HFFc6 (cell line): Measurements from ENCODE around the gene CHMP6. TPM values are rescaled to one million over a fixed set of nuclear protein-coding genes. Genes with fewer than 3 reads are reported as not detected.

Experiments
- DNase-seq: peaks from one replicate; pipeline ENCODE4 v3.0.0-alpha.2; 2018
- H3K27ac Mint-ChIP-seq: 2 replicates; pipeline ENCODE4 v1.8.0; 2020; ENCODE audit warnings: mild to moderate bottlenecking, mixed read lengths
- H3K27me3 Mint-ChIP-seq: 2 replicates; pipeline ENCODE4 v1.8.0; 2021; ENCODE audit warnings: mild to moderate bottlenecking, moderate library complexity, mixed read lengths; ENCODE audit not compliant: insufficient read depth
- H3K36me3 Mint-ChIP-seq: 2 replicates; pipeline ENCODE4 v1.8.0; 2021; ENCODE audit warnings: low read depth, mixed read lengths
- H3K4me1 Mint-ChIP-seq: 2 replicates; pipeline ENCODE4 v1.8.0; 2020; ENCODE audit warnings: low read depth, mixed read lengths
- H3K4me3 Mint-ChIP-seq: 2 replicates; pipeline ENCODE4 v1.8.0; 2020; ENCODE audit warnings: mild to moderate bottlenecking, moderate library complexity, mixed read lengths
- H3K9me3 Mint-ChIP-seq: 2 replicates; pipeline ENCODE4 v1.8.0; 2020; ENCODE audit warnings: mild to moderate bottlenecking, mixed read lengths
- total RNA-seq, 6 experiments: library from RNA; stranded (reverse); fragmentation: NEBNext Ultra II Directional; extraction: Animal tissue kit (Norgen Biotek cat#: 25700); gene quantifications; 2 replicates in 1 of 6; 3 replicates in 5 of 6; pipeline ENCODE4 v1.2.3, GENCODE V29; 2021
- TF ChIP-seq, protein P1 (sequence below): fragments of 200-600 bp; sonication (generic); IDR thresholded peaks from 2 replicates; pipeline ENCODE4 v1.5.0; 2021; ENCODE audit warnings: antibody characterized with exemption, mild to moderate bottlenecking

The CHMP6 gene
- total RNA-seq, 6 experiments from 2014 or later, result 27.6 to 38.5 (median 31.5) TPM

DNA sequence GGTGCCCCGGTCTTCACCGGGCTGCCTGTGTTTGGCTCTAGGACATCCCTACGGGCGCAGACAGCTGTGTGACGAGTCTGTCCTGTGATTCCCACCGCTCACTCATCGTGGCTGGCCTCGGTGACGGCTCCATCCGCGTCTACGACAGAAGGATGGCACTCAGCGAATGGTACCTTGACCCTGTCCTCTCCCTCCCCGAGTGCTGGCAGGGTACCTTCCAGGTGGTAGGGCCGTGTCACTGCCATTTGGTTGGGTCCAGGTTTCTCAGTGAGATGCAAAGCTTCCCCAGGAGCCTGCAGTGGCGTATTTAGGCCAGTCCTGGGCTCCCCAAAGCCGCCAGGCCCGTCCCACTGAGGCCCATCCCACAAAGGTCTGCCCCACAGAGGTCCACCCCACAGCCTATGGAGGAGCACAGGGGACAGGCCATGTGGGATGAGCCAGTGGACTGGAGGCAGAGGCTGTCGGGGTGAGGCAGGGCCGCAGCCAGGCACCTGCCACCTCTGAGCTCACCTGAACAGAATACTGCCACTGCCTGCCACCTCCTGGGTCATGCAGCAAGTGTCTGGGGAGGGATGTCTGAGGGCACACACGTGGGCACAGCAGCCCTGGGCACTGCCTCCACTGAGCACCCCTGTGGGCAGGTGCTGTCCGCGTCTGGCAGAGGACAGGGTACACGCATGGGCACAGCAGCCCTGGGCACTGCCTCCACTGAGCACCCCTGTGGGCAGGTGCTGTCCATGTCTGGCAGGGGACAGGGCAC lies 31.4 kb upstream of the CHMP6 start:
- H3K27me3 Mint-ChIP-seq, result peaks cover 4% of the 10 kb centered on the region
- no peak for DNase-seq
- H3K36me3 Mint-ChIP-seq, result peaks cover 1% of the 10 kb centered on the region
- H3K9me3 Mint-ChIP-seq, result no peaks in the 10 kb centered on the region
- no peak overlapping the region for H3K27ac Mint-ChIP-seq
- TF ChIP-seq, protein P1, sequence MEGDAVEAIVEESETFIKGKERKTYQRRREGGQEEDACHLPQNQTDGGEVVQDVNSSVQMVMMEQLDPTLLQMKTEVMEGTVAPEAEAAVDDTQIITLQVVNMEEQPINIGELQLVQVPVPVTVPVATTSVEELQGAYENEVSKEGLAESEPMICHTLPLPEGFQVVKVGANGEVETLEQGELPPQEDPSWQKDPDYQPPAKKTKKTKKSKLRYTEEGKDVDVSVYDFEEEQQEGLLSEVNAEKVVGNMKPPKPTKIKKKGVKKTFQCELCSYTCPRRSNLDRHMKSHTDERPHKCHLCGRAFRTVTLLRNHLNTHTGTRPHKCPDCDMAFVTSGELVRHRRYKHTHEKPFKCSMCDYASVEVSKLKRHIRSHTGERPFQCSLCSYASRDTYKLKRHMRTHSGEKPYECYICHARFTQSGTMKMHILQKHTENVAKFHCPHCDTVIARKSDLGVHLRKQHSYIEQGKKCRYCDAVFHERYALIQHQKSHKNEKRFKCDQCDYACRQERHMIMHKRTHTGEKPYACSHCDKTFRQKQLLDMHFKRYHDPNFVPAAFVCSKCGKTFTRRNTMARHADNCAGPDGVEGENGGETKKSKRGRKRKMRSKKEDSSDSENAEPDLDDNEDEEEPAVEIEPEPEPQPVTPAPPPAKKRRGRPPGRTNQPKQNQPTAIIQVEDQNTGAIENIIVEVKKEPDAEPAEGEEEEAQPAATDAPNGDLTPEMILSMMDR, result no peak
- H3K4me3 Mint-ChIP-seq, result no peak overlapping the region
- peaks cover 9% of the 10 kb centered on the region for H3K4me1 Mint-ChIP-seq

DNA sequence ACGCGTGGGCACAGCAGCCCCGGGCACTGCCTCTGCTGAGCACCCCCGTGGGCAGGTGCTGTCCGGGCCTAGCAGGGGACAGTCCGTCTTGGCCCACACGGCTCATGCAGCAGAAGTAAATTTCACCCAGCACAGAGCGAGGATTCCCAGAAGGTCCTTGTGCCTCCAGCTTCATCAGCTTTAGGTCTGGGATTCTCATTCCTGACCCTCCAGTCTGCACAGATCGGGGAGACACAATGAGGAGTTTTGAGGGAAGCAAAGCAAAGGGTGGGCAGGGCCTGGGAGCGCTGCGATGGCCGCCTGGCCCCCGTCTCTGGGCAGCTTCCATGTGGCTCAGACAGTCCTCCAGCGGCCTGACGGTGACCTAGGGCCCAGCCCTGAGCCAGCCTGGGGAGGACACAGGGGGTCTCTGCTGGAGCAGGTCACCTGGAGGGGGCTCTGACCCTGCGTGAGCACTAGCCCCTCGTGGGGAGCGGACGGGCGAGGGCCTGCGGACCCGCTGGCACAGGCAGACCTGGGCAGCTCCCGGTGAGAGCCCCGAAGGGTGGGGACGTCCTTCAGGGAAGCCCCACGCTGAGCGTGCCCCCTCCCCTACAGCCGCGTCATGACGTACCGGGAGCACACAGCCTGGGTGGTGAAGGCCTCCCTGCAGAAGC lies 30.7 kb upstream of the CHMP6 start:
- no peak overlapping the region for H3K4me3 Mint-ChIP-seq
- H3K4me1 Mint-ChIP-seq, result peaks cover 9% of the 10 kb centered on the region
- TF ChIP-seq, protein P1, result no peak
- no peak overlapping the region for H3K27ac Mint-ChIP-seq
- H3K9me3 Mint-ChIP-seq, result no peaks in the 10 kb centered on the region
- peaks cover 9% of the 10 kb centered on the region for H3K36me3 Mint-ChIP-seq
- peaks cover 2% of the 10 kb centered on the region for H3K27me3 Mint-ChIP-seq
- DNase-seq, result no peak

- no peak overlapping the region for H3K4me3 Mint-ChIP-seq
- H3K27me3 Mint-ChIP-seq, result peaks cover 2% of the 10 kb centered on the region
- H3K4me1 Mint-ChIP-seq, result peaks cover 9% of the 10 kb centered on the region
- H3K36me3 Mint-ChIP-seq, result peaks cover 13% of the 10 kb centered on the region
- DNase-seq, result no peak
- H3K27ac Mint-ChIP-seq, result no peak overlapping the region
- no peaks in the 10 kb centered on the region for H3K9me3 Mint-ChIP-seq
- TF ChIP-seq, protein P1, result peak; percentile 34; the same call in 1 of the 2 replicates
These were observed 29.9 kb upstream of the CHMP6 start for GRCh38 chr17:80961541-80962330.

DNA sequence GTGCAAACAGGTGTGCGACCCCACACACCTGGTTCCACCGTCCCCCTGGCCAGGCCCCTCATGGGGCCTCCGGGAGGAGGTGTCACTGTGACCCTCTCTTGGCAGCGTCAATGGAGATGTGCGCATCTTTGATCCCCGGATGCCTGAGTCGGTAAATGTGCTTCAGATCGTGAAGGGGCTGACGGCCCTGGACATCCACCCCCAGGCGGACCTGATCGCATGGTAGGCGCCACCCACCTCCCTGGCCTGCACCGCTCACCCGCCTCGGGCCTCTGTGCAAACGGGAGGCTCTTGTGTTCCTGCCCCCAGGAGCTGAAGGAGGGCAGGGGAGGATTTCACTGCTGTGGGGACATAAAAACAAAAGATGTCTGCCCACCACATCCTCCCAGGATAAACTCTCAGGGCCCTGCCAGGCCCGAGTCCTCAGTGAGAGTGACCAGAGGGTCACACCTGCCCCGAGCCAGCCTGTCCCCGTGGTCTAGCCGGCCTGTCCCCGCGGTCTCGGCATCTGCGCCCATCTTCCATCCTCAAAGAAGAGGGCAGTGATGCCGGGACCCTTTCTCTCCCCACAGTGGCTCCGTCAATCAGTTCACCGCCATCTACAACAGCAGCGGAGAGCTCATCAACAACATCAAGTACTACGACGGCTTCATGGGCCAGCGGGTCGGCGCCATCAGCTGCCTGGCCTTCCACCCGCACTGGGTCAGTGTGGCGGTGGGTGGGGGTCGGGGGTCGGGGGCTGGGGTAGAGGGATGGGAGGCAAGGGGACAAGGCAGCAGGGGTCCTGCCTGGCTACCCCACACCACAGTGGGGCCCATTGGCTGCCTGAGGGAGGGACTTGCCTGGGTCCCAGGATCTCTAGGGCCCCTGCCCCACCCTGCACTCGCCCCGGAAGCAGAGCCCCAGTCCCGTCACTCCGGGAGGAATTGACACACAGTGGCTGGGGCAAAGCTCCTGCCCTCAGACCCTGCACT lies 29.0 kb upstream of the CHMP6 start:
- Mint-ChIP-seq H3K36me3 (peaks cover 15% of the 10 kb centered on the region), H3K4me1 (peaks cover 9% of the 10 kb centered on the region), H3K4me3 (no peak overlapping the region), H3K27me3 (peaks cover 2% of the 10 kb centered on the region), H3K27ac (no peak overlapping the region), H3K9me3 (no peaks in the 10 kb centered on the region)
- no peak for DNase-seq
- TF ChIP-seq, protein P1, result no peak
